Activated naive CD4-positive, alpha-beta T cell treated with anti-CD3 and anti-CD28 coated beads, Interleukin-2, amount 50 U/mL, for 16 hours (primary cell): ENCODE measurements around the gene ATP10A.
A peak's percentile ranks its signal among the peaks of the same experiment; 100 is the strongest.

Source experiments
- DNase-seq: peaks from one replicate; pipeline ENCODE4 v3.0.0-alpha.2; 2020

Gene ATP10A

DNA sequence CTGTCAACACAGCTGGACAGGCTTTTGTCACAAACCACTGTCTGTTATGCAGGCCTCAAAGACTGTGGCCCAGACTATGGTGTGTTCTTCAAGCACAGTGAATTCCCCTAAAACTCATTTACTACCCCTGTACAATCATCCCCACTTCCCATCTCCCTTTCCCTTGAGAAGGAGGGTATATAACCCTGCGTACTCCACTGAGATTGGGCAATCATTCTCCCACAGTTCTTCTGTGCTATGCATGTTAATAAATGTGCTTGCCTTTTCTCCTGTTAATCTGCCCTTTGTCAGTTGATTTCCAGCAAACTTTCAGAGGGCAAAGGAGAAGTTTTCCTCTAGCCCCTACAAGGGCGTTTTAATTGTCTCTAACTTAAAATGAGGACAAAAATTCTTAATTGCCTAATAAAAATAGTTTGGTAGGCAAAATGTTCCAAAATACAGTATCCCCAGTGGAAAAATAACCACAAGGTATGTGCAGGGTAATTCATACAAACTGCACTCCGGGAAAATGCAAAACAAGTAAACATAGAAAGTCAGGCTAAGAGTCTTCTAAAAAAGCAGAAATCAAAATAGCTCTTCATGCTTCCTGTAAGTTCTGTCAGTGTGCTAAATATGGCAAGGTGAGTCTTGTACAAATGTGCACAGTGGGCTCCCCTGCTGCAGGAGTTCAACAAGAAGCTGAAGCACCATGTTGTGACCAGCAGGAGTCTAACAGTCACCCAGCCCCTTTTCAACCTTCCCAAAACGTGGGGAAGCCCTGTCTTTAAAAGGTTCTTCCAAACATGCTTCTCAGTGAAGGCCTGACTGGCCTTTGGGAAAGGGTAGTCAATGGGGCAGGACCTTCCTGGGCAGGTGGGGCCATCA, 10.2 kb downstream of the ATP10A start:
- no peak for DNase-seq

DNA sequence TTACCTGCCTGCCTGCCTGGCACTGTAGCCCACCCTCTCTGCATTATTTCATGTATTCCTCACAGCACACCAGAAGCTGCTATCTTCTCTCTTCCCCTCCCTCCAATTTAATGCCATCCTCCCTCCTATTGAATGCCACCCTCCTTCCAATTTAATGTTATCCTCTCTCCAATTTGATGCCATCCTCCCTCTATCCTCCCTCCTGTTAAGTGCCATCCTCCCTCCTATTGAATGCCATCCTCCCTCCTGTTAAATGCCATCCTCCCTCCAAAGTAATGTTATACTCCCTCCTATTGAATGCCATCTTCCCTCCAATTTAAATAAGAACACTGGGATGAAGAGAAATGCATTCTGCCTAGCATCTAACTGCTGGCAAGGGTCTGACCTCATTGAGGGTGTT, 11.1 kb downstream of the ATP10A start:
- no peak for DNase-seq

DNA sequence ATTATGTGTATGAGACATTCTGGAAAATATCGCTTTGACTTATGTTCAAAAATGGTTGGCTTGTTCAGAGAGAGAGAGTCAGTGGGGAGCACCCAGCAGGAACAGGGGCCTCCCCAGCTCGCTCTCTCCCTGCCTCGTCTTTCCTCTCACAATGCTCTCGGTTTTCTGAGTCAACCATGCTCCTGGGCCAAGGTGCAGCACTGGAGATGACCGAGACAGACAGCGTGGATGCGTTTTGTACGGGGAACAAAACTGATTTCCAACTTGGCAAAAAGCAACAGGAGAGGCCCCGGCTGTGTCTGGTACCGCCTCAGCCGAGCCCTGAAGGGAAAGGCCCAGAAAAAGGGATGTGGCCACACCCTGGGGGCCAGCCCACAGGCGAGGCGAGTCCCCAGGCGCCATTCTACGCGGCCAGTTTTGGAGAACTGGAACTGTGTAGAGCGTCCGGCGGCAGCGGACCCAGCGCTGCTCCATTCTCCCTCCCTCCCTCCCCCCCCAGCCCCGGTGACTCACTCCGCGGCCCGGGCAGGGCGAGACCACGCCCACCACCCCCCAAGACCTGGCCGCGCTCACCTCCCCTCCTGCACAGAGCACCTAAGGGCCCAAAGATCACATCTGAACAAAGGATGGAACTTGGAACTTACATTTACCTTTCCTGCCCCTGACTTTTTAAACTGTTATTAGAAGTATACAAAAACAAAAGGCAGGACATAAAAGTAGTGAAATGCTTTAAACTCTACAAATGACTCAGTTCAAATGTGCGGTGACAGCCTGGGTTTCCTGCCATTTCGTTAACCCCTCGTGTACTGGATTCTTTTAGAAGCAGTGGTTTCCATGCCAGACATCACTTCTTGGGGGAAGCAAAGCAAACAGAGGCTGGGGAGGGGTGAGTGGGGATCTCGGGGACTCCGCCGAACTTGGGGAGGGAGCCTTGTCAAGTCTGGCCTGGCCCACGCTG, 12.7 kb downstream of the ATP10A start:
- DNase-seq, result peak; percentile 77

DNA sequence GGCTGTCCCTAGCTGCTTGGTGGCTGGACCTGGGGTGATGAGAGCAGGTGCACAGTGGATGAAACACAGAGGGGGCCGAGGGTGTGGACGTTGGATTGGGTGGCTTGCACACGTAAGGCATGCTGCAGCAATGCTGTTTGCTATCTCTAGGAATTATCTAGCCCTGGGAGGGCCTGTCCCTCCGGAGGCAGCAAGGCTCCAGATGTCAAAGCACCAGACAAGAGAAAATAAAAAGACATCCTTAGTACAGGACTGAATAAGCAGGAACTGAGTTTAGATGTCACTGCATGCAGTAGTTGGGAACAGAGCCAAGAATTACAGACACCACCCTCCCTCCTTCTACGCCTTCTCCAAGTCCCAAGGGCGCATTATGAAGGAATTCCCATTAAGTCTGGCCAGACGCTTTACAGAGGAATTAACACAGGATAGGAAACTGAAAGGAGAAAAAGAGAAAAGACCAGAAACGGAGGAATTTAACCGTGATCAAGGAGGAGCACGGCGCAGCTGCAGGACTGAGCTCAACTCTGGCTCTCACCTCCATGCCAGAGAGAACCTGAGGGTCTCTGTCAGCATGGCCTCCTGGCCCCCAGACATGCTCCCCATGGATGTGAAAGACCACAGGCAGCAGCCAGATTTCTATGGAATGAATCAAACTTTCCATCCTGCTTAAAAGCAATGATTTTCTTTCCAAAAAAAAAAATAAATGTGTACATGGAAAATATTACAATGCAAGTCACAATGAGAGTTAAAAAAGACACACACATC, 13.8 kb downstream of the ATP10A start:
- peak; percentile 46 for DNase-seq

DNA sequence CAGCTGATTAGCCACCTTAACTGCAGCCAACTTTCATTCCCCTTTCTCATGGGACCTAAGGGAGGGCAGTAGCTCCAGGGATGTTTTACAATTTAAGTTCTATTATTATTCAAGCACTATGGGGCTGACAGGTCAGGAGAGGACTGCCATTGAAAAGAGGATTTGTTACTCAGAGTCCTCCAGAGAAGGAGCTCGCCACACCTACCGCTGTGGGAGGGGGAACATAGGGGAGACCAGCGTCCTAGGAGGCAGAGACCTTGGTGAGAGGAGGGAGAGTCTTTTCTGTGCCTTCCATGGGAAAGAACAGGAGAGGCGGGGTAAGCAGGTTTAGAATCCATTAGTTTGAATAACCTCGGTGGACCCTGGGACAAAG, 14.4 kb downstream of the ATP10A start:
- no peak for DNase-seq

DNA sequence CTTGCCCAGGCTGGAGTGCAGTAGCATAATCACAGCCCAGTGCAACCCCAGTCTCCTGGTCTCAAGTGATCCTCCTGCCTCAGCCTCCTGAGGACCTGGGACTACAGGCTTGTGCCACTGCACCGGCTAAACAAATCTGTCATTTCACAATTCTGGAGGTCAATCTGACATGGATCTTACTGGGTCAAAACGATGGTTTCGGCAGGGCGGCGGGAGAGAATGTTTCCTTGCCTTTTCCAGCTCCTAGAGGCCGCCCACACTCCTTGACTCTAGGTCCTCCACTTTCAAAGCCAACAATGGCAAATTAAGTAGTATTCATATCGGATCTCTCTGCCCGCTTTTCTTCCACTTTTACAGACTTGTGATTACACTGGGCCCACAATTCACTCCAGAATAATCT, 14.8 kb downstream of the ATP10A start:
- DNase-seq, result no peak

DNA sequence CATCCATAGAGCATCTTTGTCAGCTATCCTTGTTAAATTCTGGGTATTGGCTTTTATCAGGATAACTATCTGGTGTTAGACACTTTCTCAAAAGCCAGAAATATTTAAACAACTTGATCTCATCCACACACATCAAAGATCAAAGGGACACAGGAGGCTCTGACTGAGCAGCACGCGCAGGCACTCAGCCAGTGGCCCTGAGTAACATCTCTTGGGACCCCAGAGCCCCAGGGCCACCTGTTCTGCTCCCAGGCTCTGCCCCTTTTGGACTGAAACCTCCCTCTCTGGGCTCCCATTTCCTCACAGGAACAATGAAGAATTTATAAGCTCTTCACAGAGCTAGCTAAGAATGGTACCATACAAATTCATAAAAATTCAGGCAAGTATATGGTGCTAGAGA, 16.1 kb downstream of the ATP10A start:
- DNase-seq, result no peak

DNA sequence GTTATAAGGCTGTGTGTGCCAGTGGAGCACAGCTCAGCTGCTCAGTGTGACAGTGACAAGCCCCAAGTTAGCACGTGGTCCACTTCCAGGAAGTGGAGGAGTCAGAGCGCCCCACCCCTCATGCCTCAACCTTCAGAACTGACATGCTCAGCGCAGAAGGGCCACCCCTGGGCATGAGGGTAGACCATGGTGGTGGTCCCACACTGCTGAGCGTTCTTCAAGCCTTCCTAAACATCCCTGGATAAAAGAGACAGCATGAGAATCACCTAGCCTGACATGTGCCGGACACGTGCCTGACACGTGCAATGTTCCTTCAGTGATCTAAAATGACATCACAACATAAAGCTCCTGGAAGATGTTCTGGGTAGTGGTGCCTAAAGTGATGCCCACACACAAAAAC, 16.8 kb downstream of the ATP10A start:
- peak; percentile 75 for DNase-seq

DNA sequence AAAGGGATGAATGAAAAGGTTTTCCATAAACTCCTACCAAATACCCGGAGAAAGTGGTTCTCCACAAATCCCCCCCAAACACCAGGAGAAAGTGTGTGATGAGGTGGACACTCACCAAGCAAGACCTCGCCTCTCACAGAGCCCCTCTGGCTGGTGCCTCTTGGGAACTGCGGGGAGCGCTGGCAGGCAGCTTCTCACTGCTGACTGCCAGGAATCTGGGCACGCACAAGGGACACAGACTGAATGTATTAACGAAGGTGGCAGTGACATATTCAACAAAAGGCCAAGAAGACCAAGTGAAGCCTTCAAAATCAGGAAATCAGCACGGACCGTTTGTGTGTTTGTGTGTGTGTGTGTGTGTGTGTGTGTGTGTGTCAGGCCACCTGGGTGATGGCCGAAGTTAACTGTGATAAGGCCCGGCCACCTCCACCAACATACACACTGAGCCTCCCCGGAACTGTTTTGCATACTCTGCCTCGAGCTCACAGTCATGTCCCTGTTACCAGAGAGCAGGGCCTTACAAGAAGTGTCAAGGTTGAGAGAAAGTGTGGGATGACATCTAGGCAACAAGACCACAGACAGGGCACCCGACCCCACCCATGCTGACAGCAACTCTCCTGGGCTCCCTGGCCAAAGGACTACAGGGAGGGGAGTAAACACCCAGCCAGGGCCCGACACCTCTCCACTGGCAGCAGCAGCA, 18.0 kb downstream of the ATP10A start:
- DNase-seq, result no peak

DNA sequence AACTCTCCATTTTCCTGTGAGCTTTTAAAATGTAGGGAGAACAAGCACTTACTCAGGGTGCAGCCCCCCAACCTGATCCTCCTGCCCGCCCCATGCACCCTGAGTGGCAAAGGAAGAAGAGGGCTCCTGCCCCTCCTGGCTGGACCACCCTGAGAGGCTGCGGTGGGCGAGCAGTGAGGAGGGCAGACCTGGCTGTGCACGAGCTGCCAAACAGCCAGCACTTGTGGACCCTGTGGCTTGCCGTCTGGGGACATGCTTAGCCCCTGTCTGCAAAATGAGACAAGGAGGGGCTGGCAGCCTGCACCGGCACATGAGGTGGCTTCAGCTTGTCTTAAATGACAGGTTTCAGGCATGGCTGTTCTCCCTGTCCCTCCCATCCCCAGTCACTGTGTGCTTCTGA, 18.6 kb downstream of the ATP10A start:
- DNase-seq, result no peak

DNA sequence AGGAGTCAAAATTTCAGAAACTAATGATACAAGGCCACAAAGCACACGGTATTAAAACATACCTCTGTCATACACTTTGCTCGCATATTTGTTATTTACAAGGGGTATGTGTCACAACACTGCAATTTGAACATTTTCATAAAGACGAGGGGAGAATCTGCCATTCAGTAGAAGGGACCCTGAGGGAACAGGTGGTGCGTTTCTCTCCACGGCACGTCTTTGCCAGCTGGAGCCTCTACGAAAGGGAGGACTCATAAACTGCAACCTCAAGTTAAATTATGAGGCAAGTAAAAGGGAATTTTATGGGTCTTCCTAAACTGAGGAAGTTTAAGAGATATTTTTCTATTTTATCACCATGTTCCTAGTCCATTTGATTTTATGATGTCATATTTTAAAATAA, 19.1 kb downstream of the ATP10A start:
- DNase-seq, result no peak

DNA sequence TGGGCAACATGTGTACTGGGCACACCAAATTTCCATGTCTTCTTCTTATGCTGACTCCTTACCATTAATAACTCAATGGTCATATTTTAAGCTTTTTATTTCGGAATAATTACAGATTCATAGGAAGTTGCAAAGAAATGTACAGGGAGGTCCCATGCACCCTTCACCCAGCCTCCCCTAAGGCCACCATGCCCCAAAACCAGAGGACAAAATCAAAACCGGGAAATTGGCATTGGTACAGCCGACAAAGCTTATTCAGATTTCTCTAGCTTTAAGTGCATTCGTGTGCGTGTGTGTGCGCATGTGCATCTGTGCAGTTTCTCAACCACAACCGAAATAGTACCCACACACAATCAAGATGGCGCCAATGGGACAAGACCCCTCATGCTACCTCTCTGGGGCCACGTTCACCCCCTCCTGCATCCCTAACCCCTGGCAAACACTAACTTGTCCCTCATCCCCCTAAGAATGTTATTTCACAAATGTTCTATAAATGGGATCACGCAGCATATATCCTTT, 23.4 kb downstream of the ATP10A start:
- no peak for DNase-seq

DNA sequence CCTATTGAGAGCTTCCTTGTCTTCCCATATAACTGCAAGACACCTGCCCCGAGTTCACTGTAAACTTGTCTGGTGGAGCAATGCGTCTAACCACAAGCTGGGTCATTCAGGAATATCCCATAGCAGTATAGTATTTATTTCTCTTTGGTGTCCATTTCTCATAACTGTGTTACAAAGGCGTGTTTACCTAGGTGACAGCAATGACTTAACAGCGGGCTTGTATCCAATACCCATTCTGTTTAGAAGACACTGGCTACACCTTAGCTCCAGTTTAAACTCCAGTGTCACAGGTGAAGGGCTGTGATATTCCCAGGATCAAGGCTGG, 24.3 kb downstream of the ATP10A start:
- no peak for DNase-seq

DNA sequence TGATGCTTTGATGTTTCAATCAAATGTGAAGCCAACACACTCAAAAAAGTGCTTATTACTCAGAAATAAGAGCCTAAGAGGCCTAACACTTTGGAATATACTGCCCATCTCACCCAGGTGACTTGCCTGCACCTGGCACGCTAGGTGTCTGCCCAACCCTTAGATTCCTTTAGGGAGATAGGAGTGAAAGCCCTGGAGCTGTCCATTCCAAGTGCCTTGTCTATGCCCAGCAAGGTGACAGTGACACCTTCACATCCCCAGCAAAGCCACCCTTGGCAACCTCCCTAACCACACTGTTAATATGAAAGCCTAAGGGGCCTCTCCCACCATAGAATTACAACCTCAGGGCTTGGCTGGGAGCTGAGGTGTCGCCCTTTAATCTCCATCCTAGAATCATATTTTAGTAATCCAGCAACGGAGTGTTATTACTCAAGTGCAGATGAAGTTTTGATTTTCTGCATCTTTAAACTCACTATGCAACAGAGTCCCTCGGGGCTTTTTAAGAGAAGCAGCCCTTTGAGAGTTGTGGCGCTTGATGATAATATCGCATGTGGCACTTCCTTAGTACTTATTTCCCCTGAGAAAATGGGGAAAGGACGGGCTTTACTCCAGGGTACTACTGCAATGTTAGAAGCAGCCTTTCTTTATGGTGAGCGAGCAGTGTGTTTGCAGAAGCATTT, 24.8 kb downstream of the ATP10A start:
- DNase-seq, result no peak

DNA sequence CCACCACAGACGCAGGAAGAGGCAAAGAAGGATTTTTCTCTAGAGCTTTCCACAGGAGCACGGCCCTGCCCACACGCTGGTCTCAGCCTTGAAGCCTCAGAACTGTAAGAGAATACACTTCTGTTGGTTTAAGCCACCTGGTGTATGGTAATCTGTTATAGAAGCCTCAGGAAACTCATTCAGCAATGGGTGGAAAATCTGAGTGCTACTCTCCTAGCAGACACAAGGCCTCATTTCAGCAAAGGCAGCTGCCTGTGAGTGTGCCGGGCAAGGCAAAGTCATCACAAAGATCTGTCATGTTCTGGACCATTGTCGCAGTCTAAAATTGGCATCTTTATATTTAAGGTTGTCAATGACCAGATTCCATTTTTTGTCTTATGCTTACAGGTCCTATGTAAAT, 31.0 kb downstream of the ATP10A start:
- peak; percentile 41 for DNase-seq

DNA sequence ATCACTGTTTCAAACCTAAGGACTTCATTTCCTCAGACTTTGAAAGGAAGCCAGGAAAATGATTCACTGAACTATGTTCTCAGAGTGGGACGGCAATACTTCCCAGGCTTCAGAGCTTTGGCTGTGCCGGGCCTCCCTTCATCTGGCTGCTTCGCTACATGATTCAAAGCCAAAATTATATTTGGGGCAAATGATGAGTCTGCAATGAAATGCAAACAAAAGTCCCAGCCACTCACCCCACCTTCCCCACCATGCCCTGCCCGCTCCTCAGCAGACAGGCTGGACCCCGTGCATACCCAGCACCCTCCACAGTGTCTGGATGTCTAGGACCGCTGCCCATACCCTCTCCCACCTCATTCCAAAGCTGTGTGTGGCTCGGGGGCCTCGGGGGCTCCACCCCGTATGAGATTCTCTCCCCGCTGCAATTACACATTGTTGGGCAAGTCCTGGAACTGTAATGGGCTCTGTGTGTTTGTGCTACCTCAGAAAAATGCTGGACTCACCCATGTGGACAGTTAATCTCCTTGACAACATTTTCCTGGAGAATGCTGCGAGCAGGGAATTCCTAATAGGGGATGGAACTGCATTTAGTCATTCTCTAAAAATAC, 32.2 kb downstream of the ATP10A start:
- DNase-seq, result no peak

DNA sequence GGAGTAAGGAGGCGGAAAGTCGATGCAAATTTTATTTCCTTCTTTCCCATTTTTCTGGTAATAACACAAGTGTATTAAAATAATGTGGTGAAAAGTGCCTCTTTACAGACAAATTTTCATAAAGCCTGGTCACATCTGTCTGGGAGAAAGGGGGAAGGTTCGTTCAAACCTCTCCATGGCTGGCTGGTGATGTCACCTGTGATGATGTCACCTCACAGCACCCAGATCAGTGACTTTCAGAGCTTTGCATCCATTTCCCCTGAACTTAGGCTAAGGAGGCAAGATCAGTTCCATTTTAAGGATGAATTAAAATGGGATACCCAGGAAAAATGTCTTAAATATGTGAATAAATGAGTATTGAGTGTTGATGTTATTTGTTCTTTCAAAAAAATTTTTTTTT, 34.1 kb downstream of the ATP10A start:
- DNase-seq, result no peak

DNA sequence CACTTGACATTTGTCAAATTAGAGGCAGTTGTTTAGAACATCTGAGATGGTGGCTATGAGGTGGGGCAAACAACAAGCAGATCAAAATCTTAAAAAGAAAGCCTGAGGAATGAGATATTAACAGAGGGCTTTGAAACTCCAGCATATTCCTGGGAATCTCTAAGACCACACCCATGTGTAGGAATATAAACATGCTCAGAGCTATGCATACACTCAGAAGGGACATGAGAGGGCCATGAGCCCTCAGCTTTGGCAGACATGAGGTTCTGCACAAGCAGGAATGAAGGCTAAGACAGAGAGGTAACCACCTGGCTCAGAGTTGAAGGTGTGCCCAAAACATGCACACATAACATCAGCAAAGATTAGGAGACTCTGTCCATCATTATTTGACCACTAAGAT, 37.9 kb downstream of the ATP10A start:
- DNase-seq, result no peak

DNA sequence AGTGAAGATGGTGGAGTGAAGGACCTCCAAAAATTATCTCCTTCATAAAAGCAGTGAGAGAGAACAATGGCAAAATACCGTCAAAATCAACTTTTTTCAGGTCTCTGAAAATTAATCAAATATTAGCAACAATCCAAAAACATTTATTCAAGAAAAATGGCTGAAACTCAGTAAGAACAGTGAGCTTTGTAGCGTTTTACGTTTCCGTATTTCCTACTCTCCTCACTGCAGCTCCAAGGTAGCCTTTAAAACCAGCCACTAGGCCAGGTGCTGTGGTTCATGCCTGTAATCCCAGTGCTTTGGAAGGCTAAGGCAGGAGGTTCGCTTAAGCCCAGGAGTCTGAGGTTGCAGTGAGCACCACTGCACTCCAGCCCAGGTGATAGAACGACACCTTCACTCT, 38.5 kb downstream of the ATP10A start:
- no peak for DNase-seq

DNA sequence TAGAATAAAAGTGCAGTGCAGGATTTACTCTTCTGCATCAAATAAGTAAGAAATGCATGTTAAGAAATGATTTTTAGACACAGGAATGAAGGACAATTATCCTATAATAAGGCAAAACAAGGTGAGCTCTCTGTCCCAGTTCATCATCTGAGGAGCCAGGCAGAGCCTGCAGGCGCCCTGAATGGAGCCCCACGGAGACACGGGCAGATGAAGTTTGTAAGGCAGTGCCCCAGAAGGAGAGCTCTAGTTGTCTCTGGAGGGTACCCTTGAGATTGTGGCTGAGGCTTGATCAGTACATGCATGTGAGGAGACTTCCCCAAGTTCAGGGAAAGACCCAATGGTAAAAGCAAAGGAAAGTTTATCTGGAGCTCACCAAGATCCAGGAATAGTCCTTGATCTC, 50.3 kb downstream of the ATP10A start:
- no peak for DNase-seq

DNA sequence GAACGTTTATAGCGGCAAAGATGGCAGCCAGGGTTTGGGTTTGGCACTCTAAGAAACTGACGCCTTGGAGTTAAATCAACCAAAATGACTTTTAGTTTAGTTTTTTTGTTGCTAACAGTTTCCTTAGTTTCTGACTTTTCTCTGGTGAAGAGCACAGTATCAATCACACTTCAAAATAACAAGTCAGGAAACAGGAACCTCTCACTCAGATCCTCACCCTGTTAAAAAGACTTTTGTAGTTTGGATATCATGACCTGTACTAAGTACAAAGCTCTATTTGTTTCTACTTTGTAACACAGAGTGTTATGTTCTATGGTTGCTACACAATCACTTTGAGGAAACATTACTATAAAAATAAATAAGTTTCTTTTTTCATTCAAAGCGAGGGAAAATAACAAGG, 51.1 kb downstream of the ATP10A start:
- DNase-seq, result no peak
